NCI-H1930 (cell line): ENCODE measurements around the gene TMEM60.
"Not testable (repeated sequence)": the region's sequence is repeated elsewhere in the genome, so short reads cannot be mapped to it uniquely, and the experiment has no call there.

Experiments
- DNase-seq, 2 experiments: peaks; one replicate each; lab custom pipeline; 2025; lab: John Stamatoyannopoulos, UW

TMEM60 gene, protein sequence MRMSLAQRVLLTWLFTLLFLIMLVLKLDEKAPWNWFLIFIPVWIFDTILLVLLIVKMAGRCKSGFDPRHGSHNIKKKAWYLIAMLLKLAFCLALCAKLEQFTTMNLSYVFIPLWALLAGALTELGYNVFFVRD

DNA sequence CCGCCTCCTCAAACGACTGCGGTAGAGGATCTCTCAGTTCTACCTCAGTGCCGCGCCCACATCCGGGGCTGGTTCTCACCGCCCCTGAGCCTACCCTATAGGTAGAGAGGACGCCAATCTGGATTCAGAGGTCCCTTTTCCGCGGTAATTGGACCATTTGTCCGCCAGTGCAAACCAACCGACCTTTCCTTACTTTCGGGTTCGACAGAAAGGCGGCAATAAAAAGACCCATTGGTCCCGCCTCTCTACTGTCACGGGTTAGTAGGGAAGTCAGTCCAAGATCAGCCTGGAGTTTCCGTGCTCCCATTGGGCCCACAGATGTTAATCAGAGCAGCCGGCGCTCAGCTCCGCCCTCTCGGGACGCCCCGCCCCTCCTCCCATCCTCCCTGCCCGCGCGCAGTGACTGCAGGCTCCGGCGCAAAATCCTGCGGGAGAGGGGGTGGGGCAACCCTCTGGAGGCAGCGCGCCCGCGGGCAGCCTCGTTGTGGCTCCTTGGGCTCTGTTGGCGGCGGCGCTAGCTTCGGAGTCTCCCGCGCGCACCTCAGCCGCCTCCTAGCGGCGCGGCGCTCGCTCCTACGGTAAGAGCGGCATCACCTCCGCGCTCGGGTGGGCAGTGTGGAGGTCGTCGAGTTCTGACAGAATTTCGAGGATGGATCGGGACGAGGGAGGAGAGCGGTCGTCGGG is at the start of gene TMEM60, which contains the start of gene PHTF2:
Gene TMEM60 (minus strand): TSS at position 41 of the 684 bp plus-strand sequence. CDS start 4,061 bp downstream, outside the sequence.
Gene PHTF2 (plus strand): TSS at position 380 of the 684 bp plus-strand sequence.
- DNase-seq, result peak; percentile 99 to 100

DNA sequence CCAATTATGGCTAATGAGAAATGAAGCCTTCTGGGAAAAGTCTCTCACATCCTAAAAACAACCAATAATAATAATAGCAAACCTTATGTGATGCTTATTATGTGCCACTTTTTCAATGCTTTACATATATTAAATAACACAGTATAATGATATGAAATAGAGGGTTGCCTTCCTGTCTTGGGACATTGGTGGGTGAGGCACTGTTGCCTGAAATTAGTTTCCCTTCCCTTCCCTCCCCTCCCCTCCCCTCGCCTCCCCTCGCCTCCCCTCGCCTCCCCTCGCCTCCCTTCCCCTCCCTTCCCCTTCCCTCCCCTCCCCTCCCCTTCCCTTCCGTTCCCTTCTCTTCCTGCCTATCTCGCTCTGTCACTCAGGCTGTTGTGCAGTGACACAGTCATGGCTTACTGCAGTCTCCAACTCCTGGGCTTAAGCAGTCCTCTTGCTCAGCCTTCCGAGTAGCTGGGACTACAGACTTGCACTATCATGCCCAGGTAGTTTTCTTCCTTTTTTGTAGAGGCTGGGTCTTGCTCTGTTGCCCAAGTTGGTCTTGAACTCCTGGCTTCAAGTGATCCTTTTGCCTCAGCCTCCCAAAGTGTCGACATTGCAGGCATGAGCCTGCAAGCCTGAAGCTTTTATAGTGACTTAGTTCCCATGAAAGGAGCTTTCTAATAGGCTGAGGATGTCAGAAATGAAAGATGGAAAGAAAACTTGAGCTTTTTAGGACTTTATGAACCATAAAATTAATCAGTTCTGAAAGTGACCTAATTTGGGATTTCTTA is 48.3 kb upstream of the TMEM60 start:
- DNase-seq, result no peak

DNA sequence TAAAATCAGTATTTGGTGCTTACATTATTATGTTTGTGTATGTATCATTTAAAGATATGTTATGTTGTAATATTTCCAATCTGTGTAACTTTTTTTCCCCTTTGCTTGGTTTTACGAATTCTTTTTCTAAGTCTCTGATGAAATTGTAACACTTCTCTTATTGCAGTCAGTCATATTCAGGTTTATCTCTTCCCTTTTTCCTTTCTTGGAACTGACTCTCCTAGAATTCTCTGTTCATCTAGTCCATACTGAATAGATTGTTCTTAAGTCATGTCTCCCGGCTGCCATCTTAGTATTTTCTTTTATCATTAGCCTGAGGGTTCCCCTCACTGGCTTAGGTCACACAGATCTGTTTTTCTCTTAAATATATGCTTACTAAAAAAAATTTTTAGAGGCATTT is 45.0 kb upstream of the TMEM60 start:
- no peak for DNase-seq

DNA sequence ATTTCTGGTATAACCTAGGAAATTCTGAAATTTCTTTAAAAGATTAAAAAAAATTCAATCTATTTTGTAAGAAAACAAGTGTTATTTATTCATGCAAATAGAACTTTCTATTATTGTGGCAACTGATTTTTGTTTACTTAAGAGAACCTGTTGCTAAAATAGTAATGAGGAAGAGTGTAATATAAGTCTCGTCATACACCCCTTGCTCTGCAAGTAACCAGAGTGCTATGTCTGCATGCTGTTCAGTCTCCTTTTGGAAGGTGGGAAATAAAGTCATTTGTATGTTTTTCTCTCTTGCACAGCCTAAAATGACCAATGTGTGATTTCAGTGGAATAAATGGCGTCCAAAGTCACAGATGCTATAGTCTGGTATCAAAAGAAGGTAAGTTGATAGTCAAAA is 41.7 kb upstream of the TMEM60 start:
- no peak for DNase-seq

DNA sequence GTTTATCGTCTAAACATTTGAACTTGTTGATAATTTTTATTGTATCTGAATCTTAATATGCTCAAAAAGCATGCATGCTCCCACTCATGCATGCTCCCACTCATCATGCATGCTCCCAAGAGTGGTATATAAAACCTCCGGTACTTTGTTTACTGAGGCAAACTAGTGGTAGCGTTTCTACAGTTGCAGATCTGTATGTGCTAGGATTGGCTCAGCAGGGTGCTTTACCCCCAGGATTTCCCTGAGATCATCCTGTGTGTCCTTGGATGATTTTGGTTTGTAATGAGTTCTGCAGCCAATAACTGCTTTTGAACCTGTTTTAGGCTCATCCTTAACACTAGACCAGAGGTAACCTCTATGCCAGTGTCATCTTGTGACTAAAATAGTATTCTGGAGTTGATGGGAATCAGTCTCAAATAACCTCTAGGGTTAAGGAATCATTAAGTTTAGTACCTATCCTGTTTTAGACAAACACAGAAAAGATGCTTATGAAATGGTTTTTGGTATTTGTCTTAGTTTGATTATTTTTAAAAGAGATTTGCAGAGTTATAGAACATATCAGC is 40.8 kb upstream of the TMEM60 start:
- peak; percentile 7 to 49 for DNase-seq

DNA sequence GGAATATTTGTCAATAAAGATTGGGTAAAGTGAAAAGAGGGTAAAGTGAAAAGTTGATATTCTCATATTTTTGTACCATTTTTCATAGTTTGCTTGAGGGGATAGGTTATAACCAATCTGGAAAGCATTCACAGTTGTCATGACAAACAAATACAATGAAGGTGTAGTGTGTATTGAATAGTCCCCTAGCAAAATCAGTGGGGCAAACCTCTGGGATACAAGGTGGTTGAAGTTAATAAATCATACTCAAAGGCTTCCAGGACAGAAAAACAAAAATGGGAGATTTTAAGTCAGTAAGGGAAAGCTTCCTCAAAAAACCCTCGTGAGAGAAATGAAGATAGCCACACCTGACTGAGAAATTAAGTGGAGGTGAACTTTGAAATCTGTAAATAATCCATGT is 39.7 kb upstream of the TMEM60 start:
- DNase-seq, result no peak

DNA sequence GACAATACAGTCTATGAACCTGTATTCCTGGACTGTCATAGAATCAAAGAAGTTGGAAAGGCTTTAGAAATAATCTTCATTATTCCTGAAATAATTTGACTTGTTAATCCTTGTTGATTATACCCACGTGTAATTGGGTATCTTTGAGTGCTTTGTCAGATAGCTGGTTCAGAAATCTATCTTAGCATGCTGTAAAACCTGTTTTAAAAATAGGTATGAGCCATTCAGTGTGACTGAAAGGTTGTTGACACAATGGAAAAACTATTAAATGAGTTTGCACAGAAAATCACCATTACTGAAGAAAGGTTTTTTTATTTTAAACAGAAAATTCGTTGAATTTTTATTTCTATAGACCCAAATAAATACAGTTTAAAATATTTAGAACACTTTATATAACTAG is 39.0 kb upstream of the TMEM60 start:
- DNase-seq, result peak; percentile 10 to 41

DNA sequence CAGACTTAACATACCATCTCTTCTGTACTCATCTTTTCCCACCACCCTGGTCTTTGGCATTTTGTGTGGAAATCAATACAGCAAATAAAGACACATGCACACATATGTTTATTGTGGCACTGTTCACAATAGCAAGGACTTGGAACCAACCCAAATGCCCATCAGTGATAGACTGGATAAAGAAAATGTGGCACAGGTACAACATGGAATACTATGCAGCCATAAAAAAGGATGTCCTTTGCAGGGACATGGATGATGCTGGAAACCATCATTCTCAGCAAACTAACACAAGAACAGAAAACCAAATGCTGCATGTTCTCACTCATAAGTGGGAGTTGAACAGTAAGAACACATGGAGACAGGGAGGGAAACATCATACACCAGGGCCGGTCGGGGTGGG is 38.2 kb upstream of the TMEM60 start:
- not testable (repeated sequence) for DNase-seq

DNA sequence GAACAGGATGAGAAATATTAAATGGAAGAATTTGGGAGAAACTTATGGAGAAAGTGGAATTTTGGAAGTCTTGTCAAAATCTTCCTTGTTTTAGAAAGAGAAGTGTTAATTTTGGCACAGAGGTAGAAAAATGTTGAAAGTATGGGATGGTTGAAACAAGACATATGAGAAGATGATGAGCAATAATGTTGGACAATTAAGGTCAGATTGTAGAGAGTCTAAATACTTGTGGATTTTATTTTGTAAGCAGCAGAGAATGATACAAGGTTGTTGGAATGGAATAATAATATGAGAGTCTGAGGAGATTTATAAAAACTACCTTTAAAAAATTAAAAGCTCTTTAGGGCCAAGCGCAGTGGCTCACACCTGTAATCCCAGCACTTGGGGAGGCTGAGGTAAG is 34.9 kb upstream of the TMEM60 start:
- no peak for DNase-seq

DNA sequence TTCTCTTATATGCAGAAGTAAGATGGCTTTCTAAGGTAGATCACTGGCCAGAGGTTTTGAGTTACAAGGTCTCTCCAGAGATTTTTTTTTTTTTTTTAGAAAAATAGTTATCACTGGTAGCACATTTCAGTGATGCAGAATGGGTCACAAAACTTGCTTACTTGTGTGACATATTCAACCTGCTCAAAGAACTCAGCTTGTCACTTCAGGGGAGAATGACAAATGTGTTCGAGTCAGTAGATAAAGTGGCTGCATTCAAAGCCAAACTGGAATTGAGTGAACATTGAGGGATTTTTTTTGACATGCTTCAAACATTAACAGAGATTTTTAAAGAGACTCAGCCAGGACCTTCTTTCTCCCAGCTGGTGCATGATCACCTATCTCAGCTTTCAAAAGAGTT is 33.7 kb upstream of the TMEM60 start:
- no peak for DNase-seq

DNA sequence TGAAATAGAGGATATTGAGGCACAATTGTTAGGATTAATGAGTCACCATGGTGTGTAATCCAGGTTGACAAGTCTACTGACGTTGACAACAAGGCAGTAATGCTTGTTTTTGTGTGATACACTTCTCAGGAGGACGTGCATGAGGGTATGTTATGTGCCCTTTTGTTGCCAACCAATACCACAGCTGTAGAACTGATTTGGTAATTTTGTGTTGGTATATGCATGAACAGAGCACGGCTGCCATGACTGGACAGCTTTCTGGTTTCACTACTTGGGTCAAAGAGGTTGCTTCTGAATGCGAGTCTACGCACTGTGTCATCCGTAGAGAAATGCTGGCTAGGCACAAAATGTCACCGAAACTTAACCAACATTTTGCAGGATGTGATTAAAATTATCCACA is 33.2 kb upstream of the TMEM60 start:
- DNase-seq, result no peak

DNA sequence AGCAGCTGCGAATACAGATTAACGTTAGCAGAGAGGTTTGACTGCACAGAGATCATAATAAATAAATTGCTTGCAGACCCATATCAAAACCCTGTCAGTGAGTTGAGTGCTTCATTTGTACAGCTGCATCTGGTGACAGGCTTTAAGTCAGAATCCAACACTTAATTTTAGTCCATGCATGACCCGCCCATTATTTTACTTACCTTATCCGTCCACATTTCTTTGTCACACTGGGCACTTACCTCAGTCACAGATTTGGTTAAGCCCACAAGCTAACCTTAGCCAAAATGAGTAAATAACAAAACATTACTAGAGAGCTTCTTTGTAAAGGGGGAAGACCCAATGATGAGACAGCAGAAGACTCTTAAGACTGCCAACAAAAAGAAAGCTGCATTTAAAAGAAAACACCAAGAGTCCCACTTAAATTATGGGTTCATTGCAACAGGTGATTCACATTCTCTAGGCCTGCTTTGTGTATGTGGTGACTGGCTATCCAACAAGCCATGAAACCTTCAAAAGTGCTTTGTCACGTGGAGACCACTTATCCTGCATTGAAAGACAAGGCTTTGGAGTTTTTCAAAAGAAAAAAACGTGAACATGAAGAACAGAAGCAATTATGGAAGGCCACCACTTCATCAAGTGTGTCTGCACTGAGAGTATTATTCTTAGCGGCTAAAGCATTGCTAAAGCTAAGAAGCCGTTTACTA is 32.6 kb upstream of the TMEM60 start:
- DNase-seq, result no peak

DNA sequence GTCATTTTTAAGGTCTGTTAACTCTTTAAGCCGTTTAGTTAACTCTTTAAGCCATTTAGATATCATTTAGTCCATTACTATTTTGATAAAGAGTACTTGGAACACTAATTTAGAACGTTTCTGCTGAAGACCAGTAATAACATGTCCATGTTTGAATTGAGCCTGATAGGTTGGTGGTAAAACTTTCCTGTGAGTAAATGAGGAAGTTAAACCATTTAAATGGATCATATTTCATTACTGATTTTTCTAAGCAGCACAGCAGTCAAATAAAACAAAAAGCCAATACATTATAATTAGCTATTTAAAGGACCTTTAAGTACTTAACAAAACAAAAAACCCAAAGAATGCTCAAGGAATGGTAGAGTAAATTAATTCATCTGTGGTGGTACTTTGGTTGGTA is 29.8 kb upstream of the TMEM60 start:
- no peak for DNase-seq

DNA sequence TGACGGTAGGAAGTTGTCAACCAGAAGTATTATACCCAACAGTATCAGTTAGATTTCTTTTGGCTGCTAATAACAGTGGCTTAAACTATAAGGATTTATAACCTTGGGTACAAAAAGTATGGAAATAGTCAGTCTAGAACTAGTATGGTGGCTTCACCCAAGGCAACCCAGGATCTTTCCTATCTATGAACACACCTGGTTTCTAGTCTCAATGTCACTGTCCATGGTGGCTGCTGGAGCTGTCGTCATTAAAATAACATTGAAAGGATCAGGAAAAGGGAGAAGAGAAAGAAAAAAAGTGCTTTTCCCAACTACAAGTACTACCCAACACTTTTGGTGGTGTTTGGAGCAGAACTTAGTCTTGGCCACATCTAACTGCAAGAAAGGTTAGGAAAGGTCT is 28.1 kb upstream of the TMEM60 start:
- DNase-seq, result peak in 1 of 2 experiments; percentile 44

DNA sequence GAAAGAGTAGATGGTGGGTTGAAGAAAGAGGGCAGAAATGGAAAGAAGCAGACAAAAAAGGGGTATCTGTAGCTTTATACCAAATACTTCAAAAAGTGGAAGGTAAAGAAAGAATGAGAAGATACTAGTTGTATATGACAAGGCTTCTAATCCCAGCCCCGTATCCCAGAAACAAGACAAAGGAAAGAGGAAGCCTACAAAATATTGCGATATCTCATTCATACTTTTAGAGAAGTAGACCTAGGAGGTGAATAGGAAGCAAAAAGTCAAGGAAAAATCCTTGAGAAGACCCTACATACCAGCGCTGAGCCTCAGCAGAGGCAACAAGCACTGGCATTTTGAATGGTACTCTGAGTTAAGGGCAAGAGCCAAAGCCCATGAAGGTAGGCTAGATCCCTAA is 26.9 kb upstream of the TMEM60 start:
- DNase-seq, result no peak

DNA sequence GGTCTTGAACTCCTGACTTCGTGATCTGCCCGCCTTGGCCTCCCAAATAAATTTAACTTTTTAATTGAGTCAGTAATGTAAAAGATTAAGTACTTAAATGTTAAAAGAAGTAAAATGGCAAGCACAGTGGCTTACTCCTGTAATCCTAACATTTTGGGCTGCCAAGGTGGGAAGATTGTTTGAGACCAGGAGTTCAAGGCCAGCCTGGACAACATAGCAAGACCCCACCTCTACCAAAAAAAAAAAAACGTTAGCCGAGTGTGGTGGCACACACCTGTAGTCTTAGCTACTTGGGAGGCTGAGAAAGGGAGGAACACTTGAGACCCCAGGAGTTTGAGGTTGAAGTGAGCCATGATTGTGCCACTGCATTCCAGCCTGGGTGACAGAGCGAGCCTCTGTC is 26.4 kb upstream of the TMEM60 start:
- DNase-seq, result no peak

DNA sequence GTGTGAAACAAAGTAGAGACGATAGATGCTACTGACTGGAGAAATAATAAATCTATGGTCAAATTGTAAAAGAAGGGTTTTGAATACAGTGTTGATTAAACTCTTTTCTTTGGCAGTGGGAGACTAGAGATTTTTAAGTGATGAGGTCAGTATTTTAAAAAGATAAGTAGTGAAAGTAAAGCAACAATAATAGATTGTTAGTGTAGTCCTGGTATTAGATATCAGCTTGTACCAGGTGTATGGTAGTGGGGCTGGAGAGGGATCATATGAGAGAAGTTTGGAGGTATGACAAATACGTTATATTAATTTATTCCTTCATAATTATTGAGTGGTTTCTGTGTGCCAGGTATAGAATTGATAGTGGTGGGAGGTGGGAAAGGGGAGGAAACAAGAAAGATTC is 25.6 kb upstream of the TMEM60 start:
- DNase-seq, result no peak

DNA sequence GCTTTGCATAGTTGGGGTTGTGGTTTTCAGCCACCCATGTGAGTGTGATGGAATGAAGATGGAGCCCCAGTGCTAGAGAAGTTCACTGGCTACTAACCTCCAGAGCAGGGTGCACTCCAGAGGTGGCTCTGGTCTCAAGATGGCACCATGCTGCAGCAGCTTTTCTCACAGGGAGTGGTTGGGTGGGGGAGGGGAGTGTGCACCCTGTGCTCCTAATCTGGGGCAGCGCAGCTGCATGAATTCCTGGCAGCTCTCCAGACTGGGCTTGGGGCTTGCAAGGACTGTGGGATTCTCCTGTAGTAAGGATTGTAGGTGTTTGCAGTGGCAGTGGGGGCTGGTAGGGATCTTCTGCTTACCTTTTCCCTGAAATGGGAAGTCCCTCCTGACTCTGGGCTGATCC is 24.0 kb upstream of the TMEM60 start:
- no peak for DNase-seq

DNA sequence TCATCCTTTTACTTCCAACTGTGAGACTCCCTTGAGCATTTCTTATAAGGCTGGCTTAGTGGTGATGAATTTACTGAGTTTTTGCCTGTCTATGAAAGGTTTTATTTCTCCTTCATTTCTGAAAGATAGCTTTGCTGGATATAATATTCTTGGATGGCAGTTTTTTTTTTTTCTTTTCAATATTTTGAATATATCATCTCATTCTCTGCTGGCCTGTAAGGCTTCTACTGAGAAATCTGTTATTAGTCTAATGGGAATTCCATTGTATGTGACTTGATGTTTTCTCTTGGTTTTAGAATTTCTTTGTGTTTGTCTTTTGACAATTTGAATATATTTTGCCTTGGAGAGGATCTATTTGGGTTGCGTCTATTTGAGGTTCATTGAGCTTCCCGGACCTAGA is 22.7 kb upstream of the TMEM60 start:
- DNase-seq, result no peak

DNA sequence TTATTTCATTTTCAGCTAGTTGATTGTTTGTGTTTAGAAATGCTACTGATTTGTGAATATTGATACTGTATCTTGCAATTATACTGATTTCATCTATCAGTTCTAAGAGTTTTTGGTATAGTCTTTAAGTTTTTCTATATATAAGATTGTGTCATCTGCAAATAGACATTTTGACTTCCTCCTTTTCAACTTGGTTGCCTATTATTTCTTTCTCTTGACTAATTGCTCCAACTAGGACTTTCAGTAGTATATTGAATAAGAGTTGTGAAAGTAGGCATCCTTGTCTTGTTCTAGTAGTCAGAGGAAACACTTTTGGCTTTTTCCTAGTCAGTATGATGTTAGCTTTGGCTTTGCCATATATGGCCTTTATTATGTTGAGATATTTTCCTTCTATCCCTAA is 20.8 kb upstream of the TMEM60 start:
- no peak for DNase-seq

DNA sequence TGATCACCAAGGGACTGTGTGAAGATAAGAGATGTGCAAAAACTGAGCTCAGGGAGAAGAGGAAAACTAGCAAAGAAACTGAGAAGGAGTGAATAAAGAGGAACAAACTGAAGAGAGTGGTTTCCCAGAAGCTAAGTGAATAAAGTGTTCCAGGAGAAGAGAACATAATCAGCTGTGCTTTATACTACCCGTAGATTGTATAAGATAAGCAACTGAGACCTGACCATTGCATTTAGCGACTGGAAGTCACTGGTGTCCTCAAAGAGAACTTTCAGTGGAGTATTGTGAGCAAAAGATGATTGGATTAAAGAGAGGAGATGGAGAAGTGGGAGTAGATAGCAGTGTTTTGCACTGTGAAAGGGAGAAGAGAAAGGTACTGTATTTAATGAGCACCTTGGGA is 14.9 kb upstream of the TMEM60 start:
- DNase-seq, result no peak

DNA sequence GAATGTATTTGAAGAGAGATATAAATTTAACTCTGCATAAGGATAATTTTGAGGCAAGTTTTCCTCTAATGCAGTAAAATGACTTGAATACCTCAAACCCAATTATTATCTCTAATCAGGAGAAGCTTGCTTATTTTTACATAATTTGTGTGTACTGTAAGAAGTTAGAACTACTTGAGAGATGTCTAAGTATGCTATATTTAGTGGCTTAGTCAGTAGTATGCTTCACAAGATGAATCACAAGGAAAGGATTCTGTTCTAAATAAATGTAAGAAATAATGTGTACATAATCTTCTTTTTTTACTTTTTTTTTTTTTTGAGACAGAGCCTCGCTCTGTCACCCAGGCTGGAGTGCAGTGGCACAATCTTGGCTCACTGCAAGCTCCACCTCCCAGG is 14.1 kb upstream of the TMEM60 start:
- no peak for DNase-seq
